GM19239 (cell line): ENCODE measurements around the gene GDF2.
A peak's percentile ranks its signal among the peaks of the same experiment; 100 is the strongest.

Source experiments
- DNase-seq: peaks from one replicate; pipeline ENCODE4 v3.0.0; 2011; ENCODE audit warnings: low spot score; ENCODE audit not compliant: insufficient read length
- FAIRE-seq: peaks from 2 replicates; lab custom pipeline; 2011; peaks lifted over from hg19 to GRCh38; lab: Jason Lieb, UNC

Gene GDF2

DNA sequence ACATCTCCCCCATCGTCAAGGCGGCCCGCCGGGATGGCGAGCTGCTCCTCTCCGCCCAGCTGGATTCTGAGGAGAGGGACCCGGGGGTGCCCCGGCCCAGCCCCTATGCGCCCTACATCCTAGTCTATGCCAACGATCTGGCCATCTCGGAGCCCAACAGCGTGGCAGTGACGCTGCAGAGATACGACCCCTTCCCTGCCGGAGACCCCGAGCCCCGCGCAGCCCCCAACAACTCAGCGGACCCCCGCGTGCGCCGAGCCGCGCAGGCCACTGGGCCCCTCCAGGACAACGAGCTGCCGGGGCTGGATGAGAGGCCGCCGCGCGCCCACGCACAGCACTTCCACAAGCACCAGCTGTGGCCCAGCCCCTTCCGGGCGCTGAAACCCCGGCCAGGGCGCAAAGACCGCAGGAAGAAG is 12.2 kb upstream of the GDF2 start:
- FAIRE-seq (no peak), DNase-seq (no peak)

DNA sequence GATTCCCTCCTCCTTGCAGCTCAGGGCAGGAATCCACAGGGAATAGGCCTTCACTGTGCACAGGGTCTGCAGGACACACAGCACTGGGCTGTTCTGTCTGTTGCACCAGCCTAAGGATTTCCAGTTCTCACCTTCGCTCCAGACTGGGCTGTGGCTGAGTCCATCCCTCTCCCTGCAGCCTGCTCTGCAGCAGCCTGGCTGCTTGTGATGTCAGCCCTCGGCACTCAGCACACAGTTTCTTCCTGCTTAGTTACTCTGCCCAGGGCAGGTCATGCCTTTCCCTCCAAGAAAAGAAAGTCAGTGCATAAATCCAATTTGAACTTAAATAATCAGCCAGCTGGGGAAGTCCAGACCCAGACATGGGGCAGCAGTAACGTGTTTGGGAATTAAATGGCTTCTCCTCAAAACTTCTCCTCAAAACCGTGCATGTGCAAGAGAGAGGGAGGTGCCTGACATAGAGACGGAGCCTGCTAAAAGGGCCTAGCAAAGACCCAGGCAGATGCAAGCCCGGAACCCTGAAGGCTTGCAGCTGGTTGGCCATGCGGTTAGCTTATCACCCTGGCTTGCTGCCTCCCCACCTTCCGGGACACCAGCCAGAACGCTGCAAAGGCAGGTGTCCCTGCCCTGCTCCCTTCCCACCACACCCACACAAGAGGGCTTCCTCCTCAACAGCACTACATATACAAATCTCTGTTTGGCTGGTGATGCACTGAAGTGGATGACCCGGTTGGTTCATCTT is 10.9 kb upstream of the GDF2 start:
- DNase-seq (no peak), FAIRE-seq (no peak)

GRCh38 chr10:47311932-47312662 is 10.2 kb upstream of the GDF2 start:
- FAIRE-seq (no peak), DNase-seq (peak; percentile 88)

DNA sequence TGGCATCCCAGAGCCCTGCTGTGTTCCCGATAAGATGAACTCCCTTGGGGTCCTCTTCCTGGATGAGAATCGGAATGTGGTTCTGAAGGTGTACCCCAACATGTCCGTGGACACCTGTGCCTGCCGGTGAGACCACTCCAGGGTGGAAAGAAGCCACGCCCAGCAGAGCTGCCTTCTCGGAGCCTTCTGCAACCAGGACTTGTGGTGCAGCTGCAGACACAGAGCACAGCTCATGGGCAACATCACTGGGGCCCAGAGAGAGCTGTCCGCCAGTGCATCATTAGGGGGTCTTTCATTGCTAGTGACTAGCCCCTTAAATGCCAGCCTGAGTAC is 9.6 kb upstream of the GDF2 start:
- DNase-seq (no peak), FAIRE-seq (no peak)

GRCh38 chr10:47314416-47314970 is 7.8 kb upstream of the GDF2 start:
- DNase-seq, result no peak
- no peak for FAIRE-seq

- FAIRE-seq, result no peak
- no peak for DNase-seq
These were observed 6.8 kb upstream of the GDF2 start for GRCh38 chr10:47315421-47315820.

DNA sequence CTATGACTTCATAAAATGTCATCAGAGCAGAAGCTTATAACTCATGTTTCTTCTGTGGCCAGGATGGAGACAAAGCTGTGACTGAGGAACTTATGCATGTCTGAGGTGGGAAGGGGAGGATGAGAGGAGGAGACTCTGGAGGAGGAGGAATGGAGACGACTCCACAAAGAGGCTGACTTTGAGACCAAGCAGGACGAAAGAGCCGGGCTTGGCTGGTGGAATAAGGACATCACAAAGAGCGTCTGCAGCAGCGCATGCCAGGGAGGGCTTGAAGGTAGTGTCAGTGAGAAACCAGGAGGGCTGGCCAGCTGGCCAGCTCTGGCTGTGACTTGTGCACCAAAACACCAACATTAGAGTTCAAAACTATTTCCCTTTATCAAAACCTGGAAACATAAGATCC is 6.1 kb upstream of the GDF2 start:
- FAIRE-seq, result no peak
- no peak for DNase-seq

DNA sequence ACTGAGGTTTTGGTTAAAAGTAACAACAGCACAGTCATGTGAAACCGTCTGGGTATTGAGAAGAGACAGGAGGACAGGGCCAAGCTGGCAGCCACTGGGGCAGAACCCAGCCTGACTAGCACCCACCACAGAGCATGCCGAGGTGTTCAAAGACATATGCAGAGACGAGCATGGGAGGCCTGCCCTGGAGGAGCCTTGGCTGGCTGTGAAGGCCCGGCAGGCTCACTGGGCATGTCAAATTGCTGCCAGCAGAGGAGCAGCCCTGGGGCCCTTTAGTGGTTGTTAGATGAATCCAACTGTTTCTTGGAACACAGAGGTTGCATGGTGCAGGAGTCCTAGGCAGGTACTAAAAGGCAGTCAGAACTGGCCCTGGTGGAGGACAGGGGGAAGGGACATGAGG is 5.0 kb upstream of the GDF2 start:
- DNase-seq (no peak), FAIRE-seq (no peak)

DNA sequence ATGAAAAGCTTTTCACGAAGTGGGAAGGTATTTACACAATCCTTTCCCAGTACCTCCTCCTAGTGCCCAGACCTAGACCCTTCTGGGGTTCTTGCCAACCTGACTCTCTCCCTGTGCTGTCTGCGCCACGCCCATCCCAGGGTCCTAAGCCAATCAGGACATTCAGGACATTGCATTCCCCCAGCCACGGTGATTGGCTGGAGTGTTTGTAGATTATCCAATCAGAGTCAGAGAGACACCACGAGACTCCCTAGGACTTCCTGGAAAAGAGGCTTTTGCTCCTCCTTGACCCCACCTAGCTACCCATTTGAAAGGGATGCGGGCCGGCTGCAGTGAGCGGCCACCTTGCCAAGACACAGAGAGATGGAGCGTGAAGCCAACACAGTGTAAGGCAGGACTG is 3.5 kb upstream of the GDF2 start:
- DNase-seq (no peak), FAIRE-seq (no peak)

GRCh38 chr10:47319784-47320183 is 2.5 kb upstream of the GDF2 start:
- FAIRE-seq (no peak), DNase-seq (no peak)

- DNase-seq, result no peak
- FAIRE-seq, result no peak
These were observed 1.4 kb upstream of the GDF2 start for GRCh38 chr10:47320812-47321211.

DNA sequence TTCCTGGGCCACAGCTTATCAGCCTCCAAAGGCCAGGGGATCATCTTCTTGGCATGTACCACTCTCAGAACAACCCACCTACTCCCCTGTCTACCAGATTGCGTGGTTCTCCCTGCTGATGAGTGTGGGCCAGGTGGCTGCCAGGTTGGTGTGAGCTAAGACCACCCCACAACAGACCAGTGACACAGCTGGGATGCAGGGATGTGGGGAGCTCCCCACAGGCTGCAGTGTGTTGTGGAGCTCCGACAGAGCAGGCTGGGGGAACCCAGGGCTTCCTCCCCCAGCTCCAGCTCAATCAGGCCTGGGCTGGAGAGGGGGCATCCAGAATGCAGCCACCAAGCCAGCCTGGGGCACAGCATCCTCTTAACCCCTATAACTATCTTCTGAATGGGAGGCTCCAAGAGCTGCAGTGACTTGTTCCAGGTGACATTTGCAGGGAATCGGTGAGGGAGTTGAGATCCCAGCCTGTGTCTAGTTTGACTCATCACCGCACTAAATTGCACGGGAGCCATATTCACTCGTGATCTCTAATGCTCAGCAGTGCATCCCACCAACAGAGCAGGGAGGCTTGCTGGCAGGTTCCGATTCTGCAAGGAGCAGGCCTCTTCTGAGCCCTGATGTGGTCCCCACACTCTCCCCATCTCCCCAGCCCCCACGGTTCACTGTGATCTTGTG is 596 bp upstream of the GDF2 start:
- DNase-seq, result no peak
- no peak for FAIRE-seq

- FAIRE-seq (no peak), DNase-seq (no peak)
These were observed 833 bp downstream of the GDF2 start for GRCh38 chr10:47323087-47323486.

- no peak for DNase-seq
- no peak for FAIRE-seq
These were observed 1.5 kb downstream of the GDF2 start for GRCh38 chr10:47323636-47324296.

DNA sequence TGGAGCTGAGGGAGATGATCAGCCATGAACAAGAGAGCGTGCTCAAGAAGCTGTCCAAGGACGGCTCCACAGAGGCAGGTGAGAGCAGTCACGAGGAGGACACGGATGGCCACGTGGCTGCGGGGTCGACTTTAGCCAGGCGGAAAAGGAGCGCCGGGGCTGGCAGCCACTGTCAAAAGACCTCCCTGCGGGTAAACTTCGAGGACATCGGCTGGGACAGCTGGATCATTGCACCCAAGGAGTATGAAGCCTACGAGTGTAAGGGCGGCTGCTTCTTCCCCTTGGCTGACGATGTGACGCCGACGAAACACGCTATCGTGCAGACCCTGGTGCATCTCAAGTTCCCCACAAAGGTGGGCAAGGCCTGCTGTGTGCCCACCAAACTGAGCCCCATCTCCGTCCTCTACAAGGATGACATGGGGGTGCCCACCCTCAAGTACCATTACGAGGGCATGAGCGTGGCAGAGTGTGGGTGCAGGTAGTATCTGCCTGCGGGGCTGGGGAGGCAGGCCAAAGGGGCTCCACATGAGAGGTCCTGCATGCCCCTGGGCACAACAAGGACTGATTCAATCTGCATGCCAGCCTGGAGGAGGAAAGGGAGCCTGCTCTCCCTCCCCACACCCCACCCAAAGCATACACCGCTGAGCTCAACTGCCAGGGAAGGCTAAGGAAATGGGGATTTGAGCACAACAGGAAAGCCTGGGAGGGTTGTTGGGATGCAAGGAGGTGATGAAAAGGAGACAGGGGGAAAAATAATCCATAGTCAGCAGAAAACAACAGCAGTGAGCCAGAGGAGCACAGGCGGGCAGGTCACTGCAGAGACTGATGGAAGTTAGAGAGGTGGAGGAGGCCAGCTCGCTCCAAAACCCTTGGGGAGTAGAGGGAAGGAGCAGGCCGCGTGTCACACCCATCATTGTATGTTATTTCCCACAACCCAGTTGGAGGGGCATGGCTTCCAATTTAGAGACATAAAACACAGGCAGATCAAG is 3.3 kb downstream of the GDF2 start:
- no peak for DNase-seq
- FAIRE-seq, result no peak

- FAIRE-seq, result no peak
- no peak for DNase-seq
These were observed 4.2 kb downstream of the GDF2 start for GRCh38 chr10:47326306-47326926.

- no peak for FAIRE-seq
- DNase-seq, result no peak
These were observed 4.7 kb downstream of the GDF2 start for GRCh38 chr10:47326927-47327330.

- DNase-seq (no peak), FAIRE-seq (no peak)
These were observed 7.6 kb downstream of the GDF2 start for GRCh38 chr10:47329855-47330254.

GRCh38 chr10:47330366-47330765 is 8.1 kb downstream of the GDF2 start:
- FAIRE-seq, result no peak
- no peak for DNase-seq
